ENCODE measurements around the gene NXN. TPM values are rescaled to one million over a fixed set of nuclear protein-coding genes. Genes with fewer than 3 reads are reported as not detected.

NXN gene
- total RNA-seq = 10 to 100 TPM; 72.8 to 79.4 (median 74.1) TPM
- 10 to 100 TPM; 33.4 to 92.5 (median 52.2) TPM for polyA plus RNA-seq
- long read RNA-seq, donor 1, transcript NXN-201 (8 exons, 3,036 nt) = major isoform, 41 of 62 reads
- long read RNA-seq, donor 1, partial matches to known transcripts = 5 of 62 reads
- long read RNA-seq, donor 1, other reads (novel, unspliced or antisense) = 14 of 62 reads
- long read RNA-seq, donor 2, transcript NXN-201 (8 exons, 3,036 nt) = major isoform, 96 of 160 reads
- long read RNA-seq, donor 2, partial matches to known transcripts = 17 of 160 reads
- long read RNA-seq, donor 2, other reads (novel, unspliced or antisense) = 44 of 160 reads

GRCh38 chr17:979539-980405 is at the start of gene NXN:
Gene NXN (minus strand): TSS chr17:979776.
- Histone ChIP-seq H3K4me3 (peak within 1 kb of the TSS; percentile 87), H3K27me3 (ENCODE audit: insufficient read depth in 3 of 3, low read length in 2 of 3) (no peaks in the 10 kb centered on the region), H3K4me1 (peaks cover 41% of the 10 kb centered on the region), H3K27ac (peak within 1 kb of the TSS; percentile 86), H3K9me3 (no peaks in the 10 kb centered on the region), H3K36me3 (ENCODE audit: insufficient read depth in 1 of 2, low read depth in 1 of 2) (no peaks in the 10 kb centered on the region)
- 1 to 2% (median 2%) methylated on average over 27 to 91 of the region's 94 CpGs for WGBS, 3 donors
- ATAC-seq (peak; percentile 83 to 95 (median 92)), DNase-seq (peak; percentile 87 to 95)
- TF ChIP-seq CTCF (IDR thresholded peaks at IDR 0.05) = peak; percentile 33
- intact Hi-C loops (cut with DNase I) = loop anchor here (2.0 to 5.0 kb wide), 3 partner anchors 77 to 185 kb away; no protein-coding TSS in a partner anchor

- ATAC-seq (no peak), DNase-seq (no peak)
- Histone ChIP-seq H3K4me3 (no peak overlapping the region), H3K9me3 (no peaks in the 10 kb centered on the region), H3K36me3 (ENCODE audit: insufficient read depth in 1 of 2, low read depth in 1 of 2) (no peaks in the 10 kb centered on the region), H3K27ac (no peak overlapping the region), H3K4me1 (peaks cover 39% of the 10 kb centered on the region), H3K27me3 (ENCODE audit: insufficient read depth in 3 of 3, low read length in 2 of 3) (peaks cover 0 to 5% (median 0%) of the 10 kb centered on the region in 3 donors)
- no peak for TF ChIP-seq CTCF (IDR thresholded peaks at IDR 0.05)
- intact Hi-C loops (cut with DNase I) = no loop called here
- WGBS, 3 donors = 42 to 74% (median 59%) methylated on average over 9 of the region's 9 CpGs
These were observed 47.5 kb upstream of the NXN start for GRCh38 chr17:1027044-1027443.

- Histone ChIP-seq H3K36me3 (ENCODE audit: insufficient read depth in 1 of 2, low read depth in 1 of 2) (no peaks in the 10 kb centered on the region), H3K4me3 (no peak overlapping the region), H3K27ac (no peak overlapping the region), H3K27me3 (ENCODE audit: insufficient read depth in 3 of 3, low read length in 2 of 3) (peaks cover 0 to 6% (median 0%) of the 10 kb centered on the region in 3 donors), H3K9me3 (no peaks in the 10 kb centered on the region), H3K4me1 (peaks cover 40% of the 10 kb centered on the region)
- WGBS, 3 donors = 86 to 90% (median 87%) methylated on average over 10 of the region's 10 CpGs
- intact Hi-C loops (cut with DNase I) = loop anchor here in 1 of 2 donors (1.0 kb wide), 1 partner anchor 18 kb away; no protein-coding TSS in a partner anchor
- no peak for TF ChIP-seq CTCF (IDR thresholded peaks at IDR 0.05)
- no peak for DNase-seq
- ATAC-seq = no peak
These were observed 47.0 kb upstream of the NXN start for GRCh38 chr17:1026599-1026975.

- ATAC-seq = no peak
- Histone ChIP-seq H3K4me1 (peaks cover 36% of the 10 kb centered on the region), H3K27ac (no peak overlapping the region), H3K4me3 (no peak overlapping the region), H3K9me3 (no peaks in the 10 kb centered on the region), H3K36me3 (ENCODE audit: insufficient read depth in 1 of 2, low read depth in 1 of 2) (no peaks in the 10 kb centered on the region), H3K27me3 (ENCODE audit: insufficient read depth in 3 of 3, low read length in 2 of 3) (peaks cover 0 to 4% (median 0%) of the 10 kb centered on the region in 3 donors)
- DNase-seq = peak in 1 of 2 donors; percentile 51
- 86 to 93% (median 87%) methylated on average over 29 to 30 of the region's 30 CpGs for WGBS, 3 donors
- no peak for TF ChIP-seq CTCF (IDR thresholded peaks at IDR 0.05)
- intact Hi-C loops (cut with DNase I) = loop anchor here in 1 of 2 donors (1.0 kb wide), 1 partner anchor 18 kb away; no protein-coding TSS in a partner anchor
These were observed 46.4 kb upstream of the NXN start for GRCh38 chr17:1025733-1026598.

Data from psoas muscle (tissue), 8 donors.